K562 (cell line): ENCODE measurements around the gene LRRC51. TPM values are rescaled to one million over a fixed set of nuclear protein-coding genes. Genes with fewer than 3 reads are reported as not detected.

Experiments
- BACH1 ChIP-seq: fragments of 200-800 bp; sonication (Bioruptor generic); IDR thresholded peaks from 2 replicates; pipeline ENCODE4 v1.6.1; 2016; ENCODE audit warnings: missing genetic modification characterization, missing compliant biosample characterization
- BCL6 ChIP-seq: fragments of 250-450 bp; sonication (Bioruptor Pico); IDR thresholded peaks from 2 replicates; pipeline ENCODE4 v1.4.0; 2020
- BCOR ChIP-seq: fragments of 450-650 bp; IDR thresholded peaks from 2 replicates; pipeline ENCODE4 v1.6.1; 2016
- CHD1 ChIP-seq: fragments of 200-600 bp; sonication (generic); IDR thresholded peaks from one replicate; pipeline ENCODE4 v1.6.1; 2012; ENCODE audit warnings: mild to moderate bottlenecking, moderate library complexity, low read length, inconsistent platforms
- FOXA3 ChIP-seq, 2 experiments: fragments of 450-650 bp in 1 of 2; sonication (generic) in 1 of 2; formaldehyde crosslinking; IDR thresholded peaks in 1 of 2; conservative IDR thresholded peaks in 1 of 2; 2 replicates each; pipeline versions ENCODE4 v1.4.0 to v1.8.0; 2020 to 2022; ENCODE audit warnings: mild to moderate bottlenecking in 2 of 2, missing genetic modification reagents in 1 of 2
- GABPA ChIP-seq: fragments of 200-800 bp; sonication (Bioruptor generic); conservative IDR thresholded peaks from 2 replicates; pipeline ENCODE4 v1.6.1; 2016; ENCODE audit warnings: low read depth, missing genetic modification characterization, missing compliant biosample characterization
- JUND ChIP-seq, 2 experiments: IDR thresholded peaks; 2 replicates in 1 of 2; 3 replicates in 1 of 2; pipeline ENCODE4 v1.6.1; 2011; ENCODE audit warnings: borderline replicate concordance in 2 of 2, low read depth in 2 of 2, low read length in 2 of 2, improper control_type of control experiment in 1 of 2, missing biosample characterization in 1 of 2, missing genetic modification characterization in 1 of 2, missing genetic modification reagents in 1 of 2
- NR4A1 ChIP-seq, 2 experiments: fragments of 250-450 bp in 1 of 2; fragments of 450-650 bp in 1 of 2; sonication (Bioruptor Pico) in 1 of 2; IDR thresholded peaks; 2 replicates each; pipeline versions ENCODE4 v1.4.0 to v1.6.1; 2016 to 2020; ENCODE audit warnings: mild to moderate bottlenecking in 2 of 2, missing compliant biosample characterization in 1 of 2, missing genetic modification characterization in 1 of 2, moderate library complexity in 1 of 2
- PYGO2 ChIP-seq: fragments of 450-650 bp; IDR thresholded peaks from 2 replicates; pipeline ENCODE4 v1.6.1; 2016; ENCODE audit warnings: mild to moderate bottlenecking, missing genetic modification characterization, moderate library complexity, missing compliant biosample characterization
- RBM17 ChIP-seq: fragments of 200-400 bp; formaldehyde crosslinking; IDR thresholded peaks from 2 replicates; pipeline ENCODE4 v1.6.1; 2017; ENCODE audit warnings: low read depth, mild to moderate bottlenecking, low read length, borderline replicate concordance
- SMARCB1 ChIP-seq: IDR thresholded peaks from 2 replicates; pipeline ENCODE4 v1.6.1; 2011; ENCODE audit warnings: improper control_type of control experiment, low read depth; ENCODE audit not compliant: insufficient read length
- SMC3 ChIP-seq: conservative IDR thresholded peaks from 2 replicates; pipeline ENCODE4 v1.6.1; 2011; ENCODE audit warnings: low read depth, low read length, improper control_type of control experiment; ENCODE audit not compliant: insufficient read depth
- polyA plus RNA-seq, 8 experiments: library from polyadenylated mRNA; depleted of rRNA in 4 of 8; stranded (reverse) in 5 of 8; unstranded in 3 of 8; fragments of >200 nt; fragmentation: Nextera tagmentation in 2 of 8; fragmentation: Illumina TruSeq in 1 of 8; extraction: Ambion mirVana in 2 of 8; extraction: Trizol in 1 of 8; gene quantifications; 2 replicates each; pipeline versions ENCODE4 v1.2.1 to v1.2.3, GENCODE V29; 2011 to 2014; ENCODE audit warnings: inconsistent platforms in 1 of 8, missing spikeins in 1 of 8
- total RNA-seq, 7 experiments: library from RNA; depleted of rRNA in 6 of 7; stranded (reverse); fragments of >200 nt in 6 of 7; fragmentation: Illumina TruSeq in 2 of 7; extraction: Trizol in 2 of 7; gene quantifications; 2 replicates each; pipeline versions ENCODE4 v1.2.1 to v1.2.3, GENCODE V29; 2011 to 2021; ENCODE audit warnings: low replicate concordance in 1 of 7
- TF ChIP-seq, protein P1 (sequence below): fragments of 250-450 bp; sonication (Bioruptor Pico); IDR thresholded peaks from 2 replicates; pipeline ENCODE4 v1.5.0; 2021; ENCODE audit warnings: mild to moderate bottlenecking, borderline replicate concordance
- TF ChIP-seq, protein P2 (sequence below), 3 experiments: fragments of 200-800 bp in 1 of 3; fragments of 250-450 bp in 1 of 3; fragments of 450-650 bp in 1 of 3; sonication (Bioruptor Pico) in 1 of 3; sonication (Bioruptor generic) in 1 of 3; formaldehyde crosslinking in 1 of 3; IDR thresholded peaks; 2 replicates each; pipeline versions ENCODE4 v1.6.1 to v1.8.0; 2016 to 2022; ENCODE audit warnings: mild to moderate bottlenecking in 2 of 3, missing genetic modification characterization in 2 of 3, missing compliant biosample characterization in 1 of 3, moderate library complexity in 1 of 3
- TF ChIP-seq, protein P3 (sequence below): fragments of 450-650 bp; IDR thresholded peaks from 2 replicates; pipeline ENCODE4 v1.6.1; 2017; ENCODE audit warnings: antibody characterized with exemption, mild to moderate bottlenecking

LRRC51 gene
- total and polyA plus RNA-seq, 9 of the 15 experiments (the other 6 are each of a cell fraction or from before 2014, with no cell fraction given) = 4.7 to 10.6 (median 5.6) TPM

DNA sequence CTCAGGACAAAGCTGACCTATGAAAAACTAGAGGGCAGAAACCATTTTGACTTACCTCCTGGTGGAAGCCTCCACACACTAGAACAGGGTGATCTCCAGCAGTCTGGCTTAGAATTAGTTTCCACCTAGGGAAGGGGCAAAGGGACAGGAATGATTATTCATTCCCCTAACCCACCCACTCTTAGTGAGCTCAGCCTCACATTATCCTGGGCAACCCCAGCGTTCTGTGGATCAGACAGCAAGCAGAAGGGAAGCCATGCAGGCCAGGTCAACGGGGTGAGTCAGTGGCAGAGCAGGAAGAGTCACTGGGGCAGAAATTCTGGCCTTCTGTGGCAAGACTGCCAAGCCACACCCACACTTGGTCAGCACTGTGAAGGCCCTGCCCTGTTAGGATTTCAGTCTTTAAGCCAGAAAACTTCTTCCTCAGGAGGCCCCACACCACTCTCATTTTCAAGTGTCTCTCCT lies 10.8 kb upstream of the LRRC51 start (continued):
- TF ChIP-seq, protein P1, sequence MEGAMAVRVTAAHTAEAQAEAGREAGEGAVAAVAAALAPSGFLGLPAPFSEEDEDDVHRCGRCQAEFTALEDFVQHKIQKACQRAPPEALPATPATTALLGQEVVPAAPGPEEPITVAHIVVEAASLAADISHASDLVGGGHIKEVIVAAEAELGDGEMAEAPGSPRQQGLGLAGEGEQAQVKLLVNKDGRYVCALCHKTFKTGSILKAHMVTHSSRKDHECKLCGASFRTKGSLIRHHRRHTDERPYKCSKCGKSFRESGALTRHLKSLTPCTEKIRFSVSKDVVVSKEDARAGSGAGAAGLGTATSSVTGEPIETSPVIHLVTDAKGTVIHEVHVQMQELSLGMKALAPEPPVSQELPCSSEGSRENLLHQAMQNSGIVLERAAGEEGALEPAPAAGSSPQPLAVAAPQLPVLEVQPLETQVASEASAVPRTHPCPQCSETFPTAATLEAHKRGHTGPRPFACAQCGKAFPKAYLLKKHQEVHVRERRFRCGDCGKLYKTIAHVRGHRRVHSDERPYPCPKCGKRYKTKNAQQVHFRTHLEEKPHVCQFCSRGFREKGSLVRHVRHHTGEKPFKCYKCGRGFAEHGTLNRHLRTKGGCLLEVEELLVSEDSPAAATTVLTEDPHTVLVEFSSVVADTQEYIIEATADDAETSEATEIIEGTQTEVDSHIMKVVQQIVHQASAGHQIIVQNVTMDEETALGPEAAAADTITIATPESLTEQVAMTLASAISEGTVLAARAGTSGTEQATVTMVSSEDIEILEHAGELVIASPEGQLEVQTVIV = no peak
- TF ChIP-seq, protein P2, sequence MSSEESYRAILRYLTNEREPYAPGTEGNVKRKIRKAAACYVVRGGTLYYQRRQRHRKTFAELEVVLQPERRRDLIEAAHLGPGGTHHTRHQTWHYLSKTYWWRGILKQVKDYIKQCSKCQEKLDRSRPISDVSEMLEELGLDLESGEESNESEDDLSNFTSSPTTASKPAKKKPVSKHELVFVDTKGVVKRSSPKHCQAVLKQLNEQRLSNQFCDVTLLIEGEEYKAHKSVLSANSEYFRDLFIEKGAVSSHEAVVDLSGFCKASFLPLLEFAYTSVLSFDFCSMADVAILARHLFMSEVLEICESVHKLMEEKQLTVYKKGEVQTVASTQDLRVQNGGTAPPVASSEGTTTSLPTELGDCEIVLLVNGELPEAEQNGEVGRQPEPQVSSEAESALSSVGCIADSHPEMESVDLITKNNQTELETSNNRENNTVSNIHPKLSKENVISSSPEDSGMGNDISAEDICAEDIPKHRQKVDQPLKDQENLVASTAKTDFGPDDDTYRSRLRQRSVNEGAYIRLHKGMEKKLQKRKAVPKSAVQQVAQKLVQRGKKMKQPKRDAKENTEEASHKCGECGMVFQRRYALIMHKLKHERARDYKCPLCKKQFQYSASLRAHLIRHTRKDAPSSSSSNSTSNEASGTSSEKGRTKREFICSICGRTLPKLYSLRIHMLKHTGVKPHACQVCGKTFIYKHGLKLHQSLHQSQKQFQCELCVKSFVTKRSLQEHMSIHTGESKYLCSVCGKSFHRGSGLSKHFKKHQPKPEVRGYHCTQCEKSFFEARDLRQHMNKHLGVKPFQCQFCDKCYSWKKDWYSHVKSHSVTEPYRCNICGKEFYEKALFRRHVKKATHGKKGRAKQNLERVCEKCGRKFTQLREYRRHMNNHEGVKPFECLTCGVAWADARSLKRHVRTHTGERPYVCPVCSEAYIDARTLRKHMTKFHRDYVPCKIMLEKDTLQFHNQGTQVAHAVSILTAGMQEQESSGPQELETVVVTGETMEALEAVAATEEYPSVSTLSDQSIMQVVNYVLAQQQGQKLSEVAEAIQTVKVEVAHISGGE (CRISPR knock-in tag; IDR thresholded peaks at IDR 0.05) = peak in 1 of 3 experiments; percentile 56; a peak in 2 of 6 replicates
- no peak for TF ChIP-seq JUND (IDR thresholded peaks at IDR 0.05; ENCODE audit: borderline replicate concordance, low read depth, low read length)
- 0 out of 3 replicates have a peak, but pooled peaks have one; percentile 11 for TF ChIP-seq JUND (tag; IDR thresholded peaks at IDR 0.05; ENCODE audit: borderline replicate concordance, low read depth, low read length)
- TF ChIP-seq SMARCB1 = no peak
- TF ChIP-seq GABPA (tag) = 0 out of 2 replicates have a peak, but pooled peaks have one; percentile 24
- no peak for TF ChIP-seq RBM17
- TF ChIP-seq PYGO2 (tag) = no peak
- peak; percentile 83; the same call in 1 of the 2 replicates for TF ChIP-seq BACH1
- peak; percentile 49; the same call in 1 of the 2 replicates for TF ChIP-seq NR4A1 (CRISPR knock-in tag; IDR thresholded peaks at IDR 0.05)
- TF ChIP-seq NR4A1 (tag; IDR thresholded peaks at IDR 0.05) = no peak
- no peak for TF ChIP-seq SMC3
- no peak for TF ChIP-seq BCOR
- TF ChIP-seq, protein P3, sequence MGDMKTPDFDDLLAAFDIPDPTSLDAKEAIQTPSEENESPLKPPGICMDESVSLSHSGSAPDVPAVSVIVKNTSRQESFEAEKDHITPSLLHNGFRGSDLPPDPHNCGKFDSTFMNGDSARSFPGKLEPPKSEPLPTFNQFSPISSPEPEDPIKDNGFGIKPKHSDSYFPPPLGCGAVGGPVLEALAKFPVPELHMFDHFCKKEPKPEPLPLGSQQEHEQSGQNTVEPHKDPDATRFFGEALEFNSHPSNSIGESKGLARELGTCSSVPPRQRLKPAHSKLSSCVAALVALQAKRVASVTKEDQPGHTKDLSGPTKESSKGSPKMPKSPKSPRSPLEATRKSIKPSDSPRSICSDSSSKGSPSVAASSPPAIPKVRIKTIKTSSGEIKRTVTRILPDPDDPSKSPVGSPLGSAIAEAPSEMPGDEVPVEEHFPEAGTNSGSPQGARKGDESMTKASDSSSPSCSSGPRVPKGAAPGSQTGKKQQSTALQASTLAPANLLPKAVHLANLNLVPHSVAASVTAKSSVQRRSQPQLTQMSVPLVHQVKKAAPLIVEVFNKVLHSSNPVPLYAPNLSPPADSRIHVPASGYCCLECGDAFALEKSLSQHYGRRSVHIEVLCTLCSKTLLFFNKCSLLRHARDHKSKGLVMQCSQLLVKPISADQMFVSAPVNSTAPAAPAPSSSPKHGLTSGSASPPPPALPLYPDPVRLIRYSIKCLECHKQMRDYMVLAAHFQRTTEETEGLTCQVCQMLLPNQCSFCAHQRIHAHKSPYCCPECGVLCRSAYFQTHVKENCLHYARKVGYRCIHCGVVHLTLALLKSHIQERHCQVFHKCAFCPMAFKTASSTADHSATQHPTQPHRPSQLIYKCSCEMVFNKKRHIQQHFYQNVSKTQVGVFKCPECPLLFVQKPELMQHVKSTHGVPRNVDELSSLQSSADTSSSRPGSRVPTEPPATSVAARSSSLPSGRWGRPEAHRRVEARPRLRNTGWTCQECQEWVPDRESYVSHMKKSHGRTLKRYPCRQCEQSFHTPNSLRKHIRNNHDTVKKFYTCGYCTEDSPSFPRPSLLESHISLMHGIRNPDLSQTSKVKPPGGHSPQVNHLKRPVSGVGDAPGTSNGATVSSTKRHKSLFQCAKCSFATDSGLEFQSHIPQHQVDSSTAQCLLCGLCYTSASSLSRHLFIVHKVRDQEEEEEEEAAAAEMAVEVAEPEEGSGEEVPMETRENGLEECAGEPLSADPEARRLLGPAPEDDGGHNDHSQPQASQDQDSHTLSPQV = peak; percentile 89
- no peak for TF ChIP-seq FOXA3 (CRISPR knock-in tag; conservative IDR thresholded peaks at IDR 0.05 in 1 of 2, IDR thresholded peaks at IDR 0.05 in 1 of 2)
- no peak for TF ChIP-seq CHD1
- TF ChIP-seq BCL6 (CRISPR knock-in tag) = 0 out of 2 replicates have a peak, but pooled peaks have one; percentile 34
